ENCODE results near the gene KIAA1328.

Gene KIAA1328

GRCh38 chr18:37252854-37253393 is 424.0 kb downstream of the KIAA1328 start:
- Mint-ChIP-seq H3K9me3 (no peaks in the 10 kb centered on the region), H3K27me3 (ENCODE audit: low read depth) (peaks cover 44% of the 10 kb centered on the region), H3K36me3 (ENCODE audit: low read depth) (no peaks in the 10 kb centered on the region), H3K27ac (no peak overlapping the region), H3K4me3 (peak overlapping the region; percentile 73 to 81 (median 76)), H3K4me1 (peaks cover 7% of the 10 kb centered on the region)
- no peak for TF ChIP-seq CTCF (IDR thresholded peaks at IDR 0.05; ENCODE audit: unreplicated experiment in 3 of 3)

GRCh38 chr18:37253394-37254235 is 424.7 kb downstream of the KIAA1328 start:
- no peak for TF ChIP-seq CTCF (IDR thresholded peaks at IDR 0.05; ENCODE audit: unreplicated experiment in 3 of 3)
- Mint-ChIP-seq H3K4me1 (peaks cover 10% of the 10 kb centered on the region), H3K36me3 (ENCODE audit: low read depth) (no peaks in the 10 kb centered on the region), H3K27ac (no peak overlapping the region), H3K9me3 (no peaks in the 10 kb centered on the region), H3K4me3 (peak overlapping the region; percentile 73 to 78 (median 76)), H3K27me3 (ENCODE audit: low read depth) (peaks cover 51% of the 10 kb centered on the region)

- no peaks in the 10 kb centered on the region for H3K36me3 Mint-ChIP-seq (ENCODE audit: low read depth)
- H3K4me1 Mint-ChIP-seq: peaks cover 10% of the 10 kb centered on the region
- no peak for TF ChIP-seq CTCF (IDR thresholded peaks at IDR 0.05; ENCODE audit: unreplicated experiment in 3 of 3)
- peak overlapping the region; percentile 72 to 83 (median 74) for H3K4me3 Mint-ChIP-seq
- no peak overlapping the region for H3K27ac Mint-ChIP-seq
- H3K9me3 Mint-ChIP-seq: no peaks in the 10 kb centered on the region
- H3K27me3 Mint-ChIP-seq (ENCODE audit: low read depth): peaks cover 52% of the 10 kb centered on the region
Measured at GRCh38 chr18:37254236-37254754, 425.4 kb downstream of the KIAA1328 start.

GRCh38 chr18:37254973-37255372 is 426.0 kb downstream of the KIAA1328 start:
- no peak overlapping the region for H3K27ac Mint-ChIP-seq
- H3K4me1 Mint-ChIP-seq: peaks cover 10% of the 10 kb centered on the region
- no peaks in the 10 kb centered on the region for H3K9me3 Mint-ChIP-seq
- peak overlapping the region; percentile 72 to 83 (median 74) for H3K4me3 Mint-ChIP-seq
- peaks cover 56% of the 10 kb centered on the region for H3K27me3 Mint-ChIP-seq (ENCODE audit: low read depth)
- TF ChIP-seq CTCF (IDR thresholded peaks at IDR 0.05; ENCODE audit: unreplicated experiment in 3 of 3): no peak
- no peaks in the 10 kb centered on the region for H3K36me3 Mint-ChIP-seq (ENCODE audit: low read depth)

GRCh38 chr18:37258131-37258530 is 429.2 kb downstream of the KIAA1328 start:
- TF ChIP-seq CTCF (IDR thresholded peaks at IDR 0.05; ENCODE audit: unreplicated experiment in 3 of 3): no peak
- peaks cover 40% of the 10 kb centered on the region for H3K27me3 Mint-ChIP-seq (ENCODE audit: low read depth)
- no peak overlapping the region for H3K27ac Mint-ChIP-seq
- no peak overlapping the region for H3K4me3 Mint-ChIP-seq
- H3K36me3 Mint-ChIP-seq (ENCODE audit: low read depth): no peaks in the 10 kb centered on the region
- H3K9me3 Mint-ChIP-seq: no peaks in the 10 kb centered on the region
- H3K4me1 Mint-ChIP-seq: peaks cover 10% of the 10 kb centered on the region
